HepG2 (cell line): Measurements from ENCODE around the gene CROT. TPM values are rescaled to one million over a fixed set of nuclear protein-coding genes. Genes with fewer than 3 reads are reported as not detected.

Experiments used
- FOXA3 ChIP-seq: IDR thresholded peaks from 2 replicates; pipeline ENCODE4 v1.6.1; 2016; ENCODE audit warnings: missing genetic modification reagents, missing compliant biosample characterization
- FOXK1 ChIP-seq: sonication (generic); formaldehyde crosslinking; IDR thresholded peaks from 2 replicates; pipeline ENCODE4 v1.4.0; 2020; ENCODE audit warnings: low read depth, missing genetic modification reagents, borderline replicate concordance
- HIVEP1 ChIP-seq: sonication (generic); formaldehyde crosslinking; IDR thresholded peaks from 2 replicates; pipeline ENCODE4 v1.4.0; 2020; ENCODE audit warnings: mild to moderate bottlenecking, missing genetic modification reagents
- MED8 ChIP-seq: sonication (generic); formaldehyde crosslinking; IDR thresholded peaks from 2 replicates; pipeline ENCODE4 v1.8.1; 2023; ENCODE audit warnings: mild to moderate bottlenecking, missing genetic modification reagents; ENCODE audit not compliant: insufficient replicate concordance
- PRDM10 ChIP-seq: sonication (generic); formaldehyde crosslinking; IDR thresholded peaks from 2 replicates; pipeline ENCODE4 v1.4.0; 2020; ENCODE audit warnings: low read depth, missing genetic modification reagents
- PRDM4 ChIP-seq: sonication (generic); formaldehyde crosslinking; IDR thresholded peaks from 2 replicates; pipeline ENCODE4 v1.9.0; 2021; ENCODE audit warnings: missing genetic modification reagents, borderline replicate concordance
- RBM39 ChIP-seq: fragments of 200-400 bp; formaldehyde crosslinking; IDR thresholded peaks from one replicate; pipeline ENCODE4 v1.6.1; 2018; ENCODE audit warnings: antibody characterized with exemption, mild to moderate bottlenecking, low read depth, low read length; ENCODE audit not compliant: poor library complexity, severe bottlenecking
- RORA ChIP-seq: sonication (generic); formaldehyde crosslinking; IDR thresholded peaks from 2 replicates; pipeline ENCODE4 v1.5.0; 2020; ENCODE audit warnings: mild to moderate bottlenecking, missing genetic modification reagents, moderate library complexity
- SOX13 ChIP-seq, 3 experiments: fragments of 450-650 bp in 1 of 3; sonication (generic) in 1 of 3; formaldehyde crosslinking in 1 of 3; IDR thresholded peaks in 2 of 3; conservative IDR thresholded peaks in 1 of 3; 2 replicates each; pipeline versions ENCODE4 v1.5.0 to v1.6.1; 2016 to 2020; ENCODE audit warnings: antibody characterized with exemption in 1 of 3, mild to moderate bottlenecking in 1 of 3, missing compliant biosample characterization in 1 of 3, missing genetic modification reagents in 1 of 3, moderate library complexity in 1 of 3
- TFDP2 ChIP-seq: sonication (generic); formaldehyde crosslinking; IDR thresholded peaks from 2 replicates; pipeline ENCODE4 v1.4.0; 2020; ENCODE audit warnings: missing genetic modification reagents
- ZGPAT ChIP-seq: IDR thresholded peaks from 2 replicates; pipeline ENCODE4 v1.6.1; 2016; ENCODE audit warnings: mild to moderate bottlenecking
- ZHX1 ChIP-seq: sonication (generic); formaldehyde crosslinking; IDR thresholded peaks from 2 replicates; pipeline ENCODE4 v1.8.1; 2022; ENCODE audit warnings: low read depth, mild to moderate bottlenecking, missing genetic modification reagents
- ZNF225 ChIP-seq: sonication (generic); formaldehyde crosslinking; IDR thresholded peaks from 2 replicates; pipeline ENCODE4 v1.4.0; 2020; ENCODE audit warnings: mild to moderate bottlenecking, missing genetic modification reagents
- ZNF260 ChIP-seq: sonication (generic); formaldehyde crosslinking; IDR thresholded peaks from 2 replicates; pipeline ENCODE4 v1.4.0; 2020; ENCODE audit warnings: missing genetic modification reagents, low read depth, mild to moderate bottlenecking, borderline replicate concordance
- polyA plus RNA-seq, 8 experiments: library from polyadenylated mRNA; depleted of rRNA in 3 of 8; stranded (reverse) in 7 of 8; unstranded in 1 of 8; fragments of >200 nt; fragmentation: Illumina TruSeq in 4 of 8; extraction: Trizol in 4 of 8; gene quantifications; 2 replicates each; pipeline versions ENCODE4 v1.2.1 to v1.2.3, GENCODE V29; 2011 to 2016; ENCODE audit warnings: low read depth in 4 of 8, missing spikeins in 1 of 8, mixed read lengths in 1 of 8; ENCODE audit not compliant: insufficient read depth in 1 of 8
- total RNA-seq, 5 experiments: library from RNA; depleted of rRNA; stranded (reverse); fragments of >200 nt; fragmentation: Illumina TruSeq; extraction: Trizol; gene quantifications; 2 replicates each; pipeline ENCODE4 v1.2.3, GENCODE V29; 2016; ENCODE audit warnings: low read depth in 1 of 5

Gene CROT
- total and polyA plus RNA-seq, 2 of the 13 experiments (the other 11 are each of a cell fraction or from before 2014, with no cell fraction given), result 5.0 to 13.7 TPM

- TF ChIP-seq SOX13 (IDR thresholded peaks at IDR 0.05) (no peak), SOX13 (CRISPR knock-in tag; conservative IDR thresholded peaks at IDR 0.05 in 1 of 2, IDR thresholded peaks at IDR 0.05 in 1 of 2) (no peak), PRDM10 (0 out of 2 replicates have a peak, but pooled peaks have one; percentile 16), TFDP2 (peak; percentile 79), ZHX1 (CRISPR knock-in tag) (0 out of 2 replicates have a peak, but pooled peaks have one; percentile 66), MED8 (peak; percentile 52), ZGPAT (peak; percentile 78), RBM39 (peak; percentile 87), FOXK1 (CRISPR knock-in tag) (peak; percentile 12; the same call in 1 of the 2 replicates), HIVEP1 (0 out of 2 replicates have a peak, but pooled peaks have one; percentile 58), RORA (no peak), ZNF260 (CRISPR knock-in tag) (no peak), ZNF225 (CRISPR knock-in tag) (peak; percentile 59; the same call in 1 of the 2 replicates), FOXA3 (no peak; the same call in 1 of the 2 replicates), PRDM4 (CRISPR knock-in tag) (no peak)
These were observed at the start of gene CROT (continued) for GRCh38 chr7:87345166-87345927.
